ENCODE results near the gene PTPRG.

The PTPRG gene

GRCh38 chr3:61624300-61624699, 62.9 kb downstream of the PTPRG start:
- no peak for DNase-seq

- no peak for DNase-seq
Observed at GRCh38 chr3:61625429-61625828, 64.1 kb downstream of the PTPRG start.

- DNase-seq, result no peak
Observed at GRCh38 chr3:61626484-61626883, 65.1 kb downstream of the PTPRG start.

- DNase-seq, result no peak
Observed at GRCh38 chr3:61627768-61628185, 66.4 kb downstream of the PTPRG start.

GRCh38 chr3:61628636-61629035, 67.3 kb downstream of the PTPRG start:
- DNase-seq, result no peak

GRCh38 chr3:61629442-61629841, 68.1 kb downstream of the PTPRG start:
- no peak for DNase-seq

GRCh38 chr3:61631108-61631769, 69.9 kb downstream of the PTPRG start:
- DNase-seq, result no peak

- no peak for DNase-seq
Observed at GRCh38 chr3:61632568-61633175, 71.3 kb downstream of the PTPRG start.

- no peak for DNase-seq
Observed at GRCh38 chr3:61634678-61635077, 73.3 kb downstream of the PTPRG start.

GRCh38 chr3:61637088-61638051, 76.0 kb downstream of the PTPRG start:
- DNase-seq, result no peak

- DNase-seq, result no peak
Observed at GRCh38 chr3:61638741-61639140, 77.4 kb downstream of the PTPRG start.

GRCh38 chr3:61639991-61640390, 78.6 kb downstream of the PTPRG start:
- DNase-seq, result no peak

GRCh38 chr3:61645148-61645547, 83.8 kb downstream of the PTPRG start:
- DNase-seq, result no peak

- no peak for DNase-seq
Observed at GRCh38 chr3:61646360-61646759, 85.0 kb downstream of the PTPRG start.

- no peak for DNase-seq
Observed at GRCh38 chr3:61646851-61647525, 85.6 kb downstream of the PTPRG start.

- DNase-seq, result no peak
Observed at GRCh38 chr3:61648481-61648880, 87.1 kb downstream of the PTPRG start.

- no peak for DNase-seq
Observed at GRCh38 chr3:61649381-61650170, 88.2 kb downstream of the PTPRG start.

- no peak for DNase-seq
Observed at GRCh38 chr3:61650276-61650675, 88.9 kb downstream of the PTPRG start.

- DNase-seq, result no peak
Observed at GRCh38 chr3:61650719-61651410, 89.5 kb downstream of the PTPRG start.

GRCh38 chr3:61657689-61658088, 96.3 kb downstream of the PTPRG start:
- no peak for DNase-seq

GRCh38 chr3:61662861-61663260, 101.5 kb downstream of the PTPRG start:
- no peak for DNase-seq

Measured in NCI-H2227 treated with DMSO at 0.1 percent for 48 hours (cell line).